Stimulated activated CD8-positive, alpha-beta memory T cell treated with anti-CD3 and anti-CD28 coated beads, Interleukin-15, amount 100 ng/mL, for 24 hours (primary cell): ENCODE results near the gene ME1.
"Not testable (repeated sequence)": the region's sequence is repeated elsewhere in the genome, so short reads cannot be mapped to it uniquely, and the experiment has no call there.

Source experiments
- DNase-seq: peaks from one replicate; pipeline ENCODE4 v3.0.0-alpha.2; 2020; ENCODE audit warnings: low read depth

ME1 gene

DNA sequence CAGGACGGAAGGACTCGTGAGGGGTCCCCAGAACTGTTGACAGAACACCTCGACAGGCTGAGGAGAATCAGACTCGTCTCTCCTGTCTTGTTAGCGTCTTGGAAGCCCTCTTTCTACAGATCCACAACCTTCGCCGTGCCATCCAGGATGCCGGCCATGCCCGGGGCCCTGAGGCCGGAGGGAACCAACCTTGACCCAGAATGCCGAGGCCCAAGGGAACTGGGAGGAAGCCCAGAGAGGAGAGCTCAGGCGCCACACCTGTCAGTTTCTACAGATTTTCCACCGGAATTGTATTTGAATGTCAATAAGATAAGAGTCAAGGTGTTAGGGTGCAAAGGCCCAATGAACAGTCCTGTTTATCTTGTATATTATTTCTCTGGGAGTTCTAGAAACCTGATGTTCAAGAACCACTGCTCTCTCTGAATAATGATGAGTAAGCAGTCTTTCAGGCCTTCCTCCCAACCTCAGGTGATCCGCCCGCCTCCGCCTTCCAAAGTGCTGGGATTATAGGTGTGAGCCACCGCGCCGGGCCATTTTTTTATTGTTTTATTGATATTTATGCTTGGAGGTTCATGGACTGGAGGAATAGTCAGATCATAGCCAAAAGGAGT is 799 bp upstream of the ME1 start:
- no peak for DNase-seq

DNA sequence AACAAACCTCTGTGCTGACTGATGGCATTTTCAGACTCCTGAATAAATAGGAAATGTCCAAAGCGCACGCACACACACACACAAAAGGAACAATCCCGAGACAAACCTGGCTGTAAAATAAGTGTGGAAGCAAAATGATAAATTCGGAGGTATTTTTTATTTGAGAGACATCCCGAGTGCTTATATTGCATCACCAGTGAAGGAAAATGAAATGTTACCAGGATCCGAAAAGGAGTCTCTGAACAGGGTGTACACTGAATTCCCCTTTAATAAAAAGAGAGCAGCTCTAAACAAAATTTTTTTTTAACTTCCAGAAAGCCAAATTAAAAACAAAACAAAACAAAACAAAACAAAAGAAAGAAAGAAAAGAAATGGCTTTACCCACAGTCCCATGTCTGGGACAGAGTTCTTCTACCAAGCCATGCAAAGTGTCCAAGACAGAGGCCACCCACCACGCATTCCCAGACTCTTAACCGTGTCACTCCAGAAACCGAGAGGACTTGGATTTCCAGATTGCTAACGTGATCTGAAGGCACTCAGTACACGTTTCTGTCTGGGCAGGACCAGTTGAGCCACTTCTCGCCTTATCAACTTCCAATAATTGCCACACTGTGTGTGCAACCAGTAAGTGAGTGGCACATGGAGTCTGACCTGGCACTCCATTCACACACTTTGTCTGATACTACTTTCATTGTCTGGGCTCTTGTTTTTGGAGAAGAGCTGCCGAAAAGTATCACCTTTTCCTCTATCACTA is 817 bp downstream of the ME1 start:
- DNase-seq, result no peak

DNA sequence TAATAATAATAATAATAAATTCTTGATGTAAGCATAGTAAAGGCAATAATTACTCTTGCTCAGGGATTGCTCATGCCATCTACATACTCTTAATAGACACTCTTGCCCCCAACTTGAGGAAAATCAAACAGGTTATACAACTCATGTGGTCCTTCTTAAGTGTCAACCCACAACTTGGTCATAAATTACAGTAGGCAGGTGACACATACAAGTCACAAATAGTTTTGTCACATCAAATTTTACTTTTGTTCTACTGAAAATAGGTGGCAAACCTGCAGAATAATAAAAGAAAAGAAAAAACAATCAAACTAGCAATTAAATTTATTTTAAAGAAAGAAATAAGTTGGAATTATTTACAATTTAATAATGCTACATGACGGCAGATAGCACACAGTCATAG is 1.6 kb downstream of the ME1 start:
- no peak for DNase-seq

DNA sequence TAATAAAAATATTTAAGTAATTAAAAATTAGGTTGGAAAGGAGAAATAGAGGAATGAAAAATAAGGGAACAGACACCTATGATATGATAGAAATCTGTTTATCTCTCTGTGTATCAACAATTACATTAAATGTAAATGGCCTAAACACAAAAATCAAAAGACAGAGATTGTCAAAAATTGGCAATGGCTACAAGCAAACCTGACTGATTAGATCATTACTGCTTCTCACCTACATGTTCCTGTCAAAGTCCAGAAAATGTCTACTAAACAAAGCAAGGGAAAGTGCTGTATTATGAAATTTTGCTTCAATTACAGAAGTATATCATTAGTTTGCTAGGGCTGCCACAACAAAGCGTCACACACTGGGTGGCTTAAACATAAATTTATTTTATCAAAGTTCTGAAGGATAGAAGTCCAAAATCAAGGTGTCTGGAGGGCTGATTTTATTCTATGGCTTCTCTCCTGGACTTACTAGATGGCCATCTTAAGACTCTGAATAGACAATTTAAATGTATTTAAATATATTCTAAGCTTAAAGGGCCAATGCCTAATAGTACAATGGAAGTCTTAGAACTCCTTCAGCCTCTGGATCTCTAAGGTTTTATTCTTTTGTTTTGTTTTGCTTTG is 6.3 kb downstream of the ME1 start:
- DNase-seq, result no peak

DNA sequence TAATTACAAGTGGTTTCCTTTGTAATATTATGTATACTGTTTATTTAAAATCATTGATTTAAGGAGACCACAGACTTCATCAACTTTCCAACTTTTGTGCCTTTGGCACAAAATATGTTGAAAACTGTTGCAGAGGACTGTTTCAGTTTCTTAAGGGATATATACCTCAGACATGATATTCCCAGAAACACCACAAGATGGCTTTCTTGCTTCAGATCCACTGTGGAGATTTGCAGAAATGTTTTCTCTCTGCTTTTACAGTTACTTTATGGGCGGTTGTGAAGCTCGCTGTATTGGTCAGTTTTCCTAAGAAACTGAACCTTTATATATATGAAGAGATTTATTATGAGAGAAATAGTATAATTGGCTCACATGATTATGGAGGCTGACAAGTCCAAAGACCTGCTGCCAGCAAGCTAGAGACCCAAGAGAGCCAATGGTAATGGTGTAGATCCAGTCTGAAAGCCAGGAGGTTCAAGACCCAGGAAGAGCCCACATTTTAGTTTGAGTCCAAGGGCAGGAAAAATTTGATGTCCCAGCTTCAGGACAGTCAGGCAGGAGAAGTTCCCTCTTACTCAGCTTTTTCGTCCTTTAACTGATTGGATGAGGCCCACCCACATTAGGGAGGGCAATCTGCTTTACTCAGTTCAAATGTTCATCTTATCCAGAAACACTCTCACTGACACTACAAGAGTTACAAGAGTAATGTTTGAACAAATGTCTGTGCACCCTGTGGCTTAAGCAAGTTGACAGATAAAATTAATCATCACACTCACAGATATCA is 12.8 kb downstream of the ME1 start:
- no peak for DNase-seq

DNA sequence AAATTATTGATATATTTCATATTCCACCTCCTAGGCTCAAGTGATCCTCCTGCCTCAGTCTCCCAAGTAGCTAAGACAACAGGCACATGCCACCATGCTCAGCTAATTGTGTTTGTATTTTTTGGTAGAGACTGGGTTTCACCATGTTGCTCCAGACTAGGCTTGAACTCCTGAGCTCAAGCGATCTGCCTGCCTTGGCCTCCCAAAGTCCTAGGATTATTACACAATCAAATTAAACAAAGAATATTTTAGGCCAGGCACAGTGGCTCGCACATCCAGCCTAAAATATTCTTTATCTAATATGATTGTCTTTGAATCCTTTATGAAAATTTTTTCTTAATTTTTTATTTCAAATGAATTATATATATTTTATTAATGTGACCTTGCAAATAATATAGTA is 17.8 kb downstream of the ME1 start:
- DNase-seq, result no peak

DNA sequence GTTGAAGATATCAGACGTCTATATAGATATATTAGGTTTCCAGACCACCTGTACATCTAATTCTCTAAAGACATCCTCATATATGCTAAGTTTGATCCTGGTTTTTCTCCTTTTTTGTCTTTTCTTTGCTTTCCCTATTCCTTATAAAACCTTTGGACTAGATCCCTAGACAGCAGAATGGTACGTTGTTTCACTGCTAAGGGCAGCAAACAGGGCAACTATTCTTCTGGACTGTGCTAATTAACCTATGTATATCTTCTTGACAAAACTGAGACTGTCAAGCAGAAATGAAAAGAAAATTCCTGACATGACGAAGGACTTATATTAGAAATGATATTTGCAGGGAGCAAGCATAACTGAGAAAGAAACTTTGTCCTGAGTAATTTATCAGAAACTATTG is 19.1 kb downstream of the ME1 start:
- DNase-seq, result no peak

DNA sequence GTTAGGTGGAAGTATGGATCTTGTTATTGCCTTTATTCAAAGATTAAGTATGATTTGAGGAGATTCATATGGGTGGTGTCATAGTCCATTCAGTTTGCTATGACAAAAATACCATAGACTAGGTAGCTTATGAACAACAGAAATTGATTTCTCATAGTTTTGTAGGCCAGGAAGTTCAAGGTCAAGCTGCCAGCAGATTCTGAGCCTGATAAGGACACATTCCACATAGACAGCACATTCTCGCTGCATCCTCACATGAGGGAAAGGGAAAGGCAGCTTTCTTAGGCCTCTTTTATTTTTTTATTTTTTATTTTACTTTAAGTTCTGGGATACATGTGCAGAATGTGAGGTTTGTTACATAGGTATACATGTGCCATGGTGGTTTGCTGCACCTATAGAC is 27.7 kb downstream of the ME1 start:
- DNase-seq, result no peak

DNA sequence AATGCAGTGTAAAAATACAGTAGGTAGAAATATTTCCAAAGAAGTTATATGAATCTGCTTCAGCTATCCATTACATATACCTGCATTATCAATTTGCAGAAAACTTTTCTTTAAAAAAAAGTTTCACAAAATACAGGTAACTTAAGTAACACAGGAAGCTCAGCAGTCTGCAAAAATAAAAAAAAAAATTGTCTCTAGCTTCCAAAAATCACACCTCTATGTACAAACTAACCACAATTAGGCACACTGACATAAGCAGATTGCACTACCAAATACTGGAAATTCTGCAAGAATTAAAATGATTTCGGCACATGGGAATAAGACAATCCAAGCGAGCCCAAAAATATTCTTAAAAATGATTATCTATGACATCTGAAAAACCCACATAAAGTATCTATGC is 41.2 kb downstream of the ME1 start:
- DNase-seq, result no peak

DNA sequence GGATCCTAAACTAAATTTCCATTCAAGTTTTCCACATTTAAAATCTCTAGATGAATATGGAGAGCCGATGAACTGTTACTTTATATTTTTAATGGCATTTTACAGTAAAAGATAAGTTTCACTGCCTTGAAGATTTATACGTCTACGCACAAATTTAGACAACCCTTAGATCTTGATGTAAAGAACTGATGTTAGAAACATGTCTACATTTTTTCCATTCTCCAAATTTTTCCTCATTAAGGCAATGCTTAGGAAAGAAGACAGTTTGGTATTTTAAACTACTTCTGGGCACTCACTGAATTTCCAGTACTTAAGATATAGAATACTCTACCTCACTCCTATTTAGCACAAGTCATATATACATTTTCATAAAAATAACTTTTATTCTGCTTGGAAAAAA is 45.4 kb downstream of the ME1 start:
- no peak for DNase-seq

DNA sequence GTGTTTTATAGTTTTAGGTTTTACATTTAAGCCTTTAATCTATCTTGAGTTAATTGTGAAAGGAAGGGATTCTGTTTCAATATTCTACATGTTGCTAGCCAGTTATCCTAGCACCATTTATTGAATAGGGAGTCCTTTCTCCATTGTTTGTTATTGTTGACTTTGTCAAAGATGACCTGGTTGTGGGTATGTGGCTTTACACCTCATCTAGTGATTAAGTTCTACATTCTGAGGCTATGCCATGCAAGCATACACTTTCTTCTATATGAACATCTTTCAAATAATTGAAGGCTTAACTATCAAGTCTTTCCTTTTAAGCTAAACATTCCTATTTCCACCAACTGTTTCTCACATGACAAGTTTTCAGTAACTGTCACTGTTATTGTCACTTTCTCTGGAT is 46.1 kb downstream of the ME1 start:
- DNase-seq, result no peak

DNA sequence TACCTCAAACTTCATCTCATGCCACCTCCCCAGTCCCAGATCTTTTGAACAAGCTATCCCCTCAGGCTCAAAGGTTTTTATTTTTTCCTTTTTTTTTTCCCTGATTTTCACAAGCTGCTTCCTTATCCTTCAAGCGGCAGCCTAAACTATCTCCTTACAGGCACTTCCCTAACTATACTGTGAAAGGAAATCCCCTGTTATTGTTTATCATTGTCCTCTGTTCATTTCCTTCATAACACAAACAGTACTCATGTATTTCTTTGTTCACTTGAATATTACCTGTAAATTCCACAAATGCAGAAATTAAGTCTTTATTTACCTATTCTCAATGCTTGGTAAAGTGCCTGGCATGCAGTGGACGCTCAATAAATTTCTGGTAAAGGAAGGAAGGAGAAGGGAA is 48.9 kb downstream of the ME1 start:
- no peak for DNase-seq

DNA sequence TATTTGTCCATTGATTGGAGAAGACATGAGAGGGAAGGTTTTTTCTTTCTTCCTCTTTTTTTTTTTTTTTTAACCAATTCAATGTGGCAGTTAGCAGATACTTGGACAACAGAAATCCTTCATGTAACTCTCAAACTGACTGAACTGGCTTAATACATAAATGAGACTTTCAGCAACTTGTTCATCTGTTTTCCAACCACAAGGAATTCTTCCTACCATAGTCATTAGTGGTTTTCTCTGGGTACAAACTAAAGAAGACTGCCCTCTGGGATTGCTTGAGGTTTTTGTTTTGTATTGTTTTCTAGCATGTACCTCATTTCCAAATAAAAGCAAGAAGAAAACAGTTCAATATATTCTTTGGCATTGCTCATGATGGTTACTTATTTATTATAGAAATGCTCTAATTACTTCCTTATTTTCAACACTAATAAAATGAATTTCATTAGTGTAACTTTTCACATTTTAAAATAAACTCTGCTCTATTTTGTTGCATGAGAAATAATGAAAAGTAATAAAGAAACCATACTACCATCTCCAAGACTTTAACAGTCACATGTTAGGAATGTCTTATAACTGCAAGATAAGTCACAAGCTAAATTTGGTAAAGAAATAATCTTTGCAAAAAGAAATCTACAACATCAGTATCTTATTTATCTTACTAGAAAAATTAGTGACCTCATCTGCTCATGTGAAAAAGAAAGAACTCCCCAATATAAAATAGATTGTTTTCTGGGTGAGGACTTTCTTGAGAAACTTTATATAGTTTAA is 52.0 kb downstream of the ME1 start:
- DNase-seq, result no peak

DNA sequence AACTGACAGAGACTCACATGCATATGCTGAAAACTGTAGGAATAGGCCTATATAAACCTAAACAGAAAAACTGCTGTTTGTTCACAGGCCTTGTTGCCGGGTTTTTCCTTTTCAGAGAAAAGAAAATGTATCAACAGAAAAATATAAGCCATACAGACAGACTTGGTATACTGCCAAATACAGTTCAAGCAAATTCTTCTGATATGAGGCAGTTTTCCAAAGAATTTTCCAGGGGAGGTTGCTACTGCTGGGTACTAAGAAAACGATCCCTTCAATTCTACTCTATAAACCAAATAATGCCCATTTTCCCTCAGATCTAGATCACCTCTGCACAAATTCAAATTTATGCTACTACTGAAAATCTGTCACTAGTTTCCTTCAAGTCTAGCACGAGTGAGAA is 59.4 kb downstream of the ME1 start:
- DNase-seq, result no peak

DNA sequence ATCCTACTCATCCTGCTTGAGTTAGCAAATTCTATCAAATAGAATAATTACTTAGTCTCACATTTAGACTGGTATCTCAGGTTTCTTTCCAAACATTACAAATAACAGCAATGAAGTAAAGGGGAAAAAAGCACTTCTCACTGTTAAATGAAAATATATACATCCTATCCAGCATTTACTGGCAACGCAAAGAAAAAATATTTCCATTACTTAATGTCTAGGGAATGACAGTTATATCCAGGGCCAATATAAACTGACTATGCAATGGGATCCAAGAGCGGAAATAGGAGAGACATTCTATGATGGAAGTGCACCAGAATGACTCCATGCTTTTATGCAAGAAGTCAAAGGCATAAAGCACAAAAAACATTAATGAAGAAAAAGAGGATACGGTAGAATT is 60.3 kb downstream of the ME1 start:
- DNase-seq, result no peak

DNA sequence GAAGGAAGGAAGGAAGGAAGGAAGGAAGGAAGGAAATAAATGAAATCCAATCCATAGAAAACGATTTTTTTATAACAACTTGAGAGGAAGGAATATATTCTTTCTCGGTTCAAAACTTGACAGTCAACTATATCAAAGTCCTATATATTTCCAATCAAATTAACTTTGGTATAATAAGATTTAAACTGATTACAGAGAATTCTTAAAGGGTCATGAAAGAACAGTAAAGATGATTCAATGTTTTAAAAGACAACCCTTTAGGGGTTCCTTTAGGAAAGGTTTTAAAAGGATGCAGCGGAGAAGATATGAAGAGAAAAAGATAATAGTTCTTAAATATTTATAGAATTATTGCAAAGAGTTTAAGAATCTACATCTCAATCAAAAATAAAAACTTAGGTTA is 61.2 kb downstream of the ME1 start:
- no peak for DNase-seq

DNA sequence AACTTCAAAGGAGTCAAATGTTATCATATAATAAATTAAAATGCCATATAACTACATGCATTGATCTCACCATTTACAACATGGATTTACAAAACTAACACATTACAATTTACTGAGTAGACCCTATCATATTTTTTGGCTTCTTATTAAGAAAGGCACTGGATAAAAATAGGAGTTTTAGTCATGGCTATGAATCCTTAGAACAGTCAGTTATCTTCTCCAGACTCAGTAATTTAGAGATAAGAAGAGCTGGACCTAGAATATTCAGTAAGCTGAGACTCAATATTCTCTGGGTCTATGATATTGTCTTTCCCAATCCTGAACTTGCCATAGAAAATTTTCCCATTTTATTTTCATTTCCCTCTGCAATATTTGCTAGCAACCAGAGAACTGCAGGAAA is 62.3 kb downstream of the ME1 start:
- DNase-seq, result no peak

DNA sequence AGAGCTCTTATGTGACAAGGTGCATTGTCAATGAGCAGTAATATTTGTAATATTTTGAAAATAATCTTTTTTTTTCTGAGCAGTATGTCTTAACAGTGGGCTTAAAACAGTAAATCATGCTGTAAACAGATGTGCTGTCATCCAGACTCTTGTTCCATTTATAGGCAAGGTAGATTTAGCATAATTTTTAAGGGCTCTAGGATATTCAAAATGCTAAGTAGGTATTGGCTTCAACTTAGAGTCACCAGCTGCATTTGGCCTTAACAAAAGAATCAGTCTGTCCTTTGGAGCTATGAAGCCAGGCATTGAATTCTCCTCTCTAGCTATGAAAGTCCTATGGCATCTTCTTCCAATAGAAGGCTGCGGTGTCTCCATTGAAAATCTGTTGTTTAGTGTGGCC is 63.7 kb downstream of the ME1 start:
- no peak for DNase-seq

DNA sequence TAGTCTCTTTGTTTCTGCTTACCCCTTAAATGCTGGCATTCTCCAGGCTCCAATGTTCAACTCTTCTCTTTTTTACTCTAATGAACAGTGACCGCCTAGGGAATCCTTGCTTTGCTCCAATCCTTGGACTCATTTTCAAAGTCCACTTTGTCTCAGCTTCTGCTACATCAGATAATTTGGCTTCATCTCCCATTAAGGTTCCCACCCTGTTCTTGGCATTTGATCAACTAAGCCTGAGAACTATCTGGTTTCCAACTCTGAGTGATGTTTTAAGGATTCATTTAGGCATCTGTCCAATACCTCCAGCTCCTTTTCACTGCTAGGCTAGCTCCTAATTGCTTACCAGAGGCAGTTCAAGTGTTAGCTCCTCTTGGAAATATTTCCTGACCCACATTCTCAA is 64.9 kb downstream of the ME1 start:
- no peak for DNase-seq

DNA sequence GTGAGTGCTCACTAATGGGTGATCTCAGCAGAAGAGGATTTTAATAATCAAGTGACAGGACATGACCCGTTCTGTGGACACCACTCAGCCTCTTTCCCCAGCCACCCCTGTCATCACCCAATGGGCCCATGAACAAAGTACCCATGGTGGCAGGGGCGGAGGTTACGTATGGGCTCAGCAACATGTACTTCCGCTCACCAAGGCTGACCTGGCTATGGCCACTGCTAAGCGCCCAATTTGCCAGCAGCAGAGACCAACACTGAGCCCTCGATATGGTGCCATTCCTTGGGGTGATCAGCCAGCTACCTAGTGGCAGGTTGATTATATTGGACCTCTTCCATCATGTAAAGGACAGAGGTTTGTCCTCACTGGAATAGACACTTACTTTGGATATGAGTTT is 68.5 kb downstream of the ME1 start:
- DNase-seq, result not testable (repeated sequence)

DNA sequence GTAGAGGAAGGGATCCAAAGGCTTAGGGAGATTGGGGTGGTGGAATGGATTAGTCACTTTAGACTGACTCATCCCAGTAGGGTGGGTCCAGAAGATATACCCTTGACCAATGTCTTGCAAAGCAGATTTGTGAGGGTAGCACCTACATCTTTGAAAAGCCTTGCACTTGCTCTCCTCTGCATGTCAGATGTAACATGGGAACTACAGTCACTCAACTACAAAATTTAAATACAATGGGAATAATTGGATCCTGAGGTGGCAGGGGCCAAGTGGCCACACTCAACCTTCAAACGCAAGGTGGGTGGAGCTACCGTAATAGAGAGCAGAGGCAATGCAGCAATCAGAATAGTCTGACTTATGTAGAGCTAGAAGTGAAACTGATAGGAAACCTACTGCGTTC is 71.2 kb downstream of the ME1 start:
- no peak for DNase-seq

DNA sequence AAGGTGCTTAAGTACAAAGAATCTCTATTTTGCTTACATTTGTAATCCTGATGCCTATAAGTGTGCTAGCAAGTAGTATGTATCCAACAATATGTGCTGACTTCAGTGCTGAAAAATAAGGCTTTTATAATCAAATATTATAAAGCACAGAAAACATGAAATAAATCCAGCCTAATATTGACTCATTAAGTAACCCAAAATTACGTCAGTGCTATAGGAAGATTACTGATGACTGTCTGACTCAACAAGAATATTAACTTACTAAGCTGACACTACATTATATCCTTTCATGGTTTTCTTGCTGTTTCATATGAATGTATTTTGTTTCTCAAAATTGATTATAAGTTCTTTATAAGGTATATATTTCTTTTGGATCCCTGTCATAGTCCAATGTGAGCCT is 76.1 kb downstream of the ME1 start:
- DNase-seq, result no peak
